Neural cell (in vitro differentiated cells): Measurements from ENCODE around the gene CASTOR1. TPM values are rescaled to one million over a fixed set of nuclear protein-coding genes. Genes with fewer than 3 reads are reported as not detected.

Source experiments
- H2AFZ ChIP-seq: fragments of 200-600, 300-800 bp; sonication (generic), shearing (Covaris generic); 2 replicates; pipeline ENCODE4 v1.6.0; 2014; ENCODE audit warnings: low read depth, mild to moderate bottlenecking, antibody characterized with exemption, low read length, moderate library complexity
- H3F3A ChIP-seq: fragments of 200-600 bp; shearing (Covaris generic); 2 replicates; pipeline ENCODE4 v1.6.1; 2016; ENCODE audit warnings: mild to moderate bottlenecking, moderate library complexity, mixed read lengths, antibody characterized with exemption, low read length; ENCODE audit not compliant: insufficient read depth, poor library complexity, severe bottlenecking
- H3K27ac ChIP-seq: fragments of 200-600, 300-800 bp; sonication (generic), shearing (Covaris generic); 2 replicates; pipeline ENCODE4 v1.5.1; 2014; ENCODE audit warnings: mild to moderate bottlenecking, low read length, moderate library complexity
- H3K27me3 ChIP-seq: fragments of 300-800, 200-600 bp; sonication (generic), shearing (Covaris generic); 2 replicates; pipeline ENCODE4 v1.6.0; 2014; ENCODE audit warnings: mild to moderate bottlenecking, low read depth, low read length, moderate library complexity; ENCODE audit not compliant: insufficient read depth
- H3K36me3 ChIP-seq: fragments of 300-800, 200-600 bp; sonication (generic), shearing (Covaris generic); 2 replicates; pipeline ENCODE4 v1.5.1; 2014; ENCODE audit warnings: mild to moderate bottlenecking, antibody characterized with exemption, low read length, moderate library complexity; ENCODE audit not compliant: insufficient read depth
- H3K4me2 ChIP-seq: fragments of 300-800, 200-600 bp; sonication (generic), shearing (Covaris generic); 2 replicates; pipeline ENCODE4 v1.6.0; 2014; ENCODE audit warnings: mild to moderate bottlenecking, low read length
- H3K4me3 ChIP-seq: fragments of 300-800, 200-600 bp; sonication (generic), shearing (Covaris generic); 2 replicates; pipeline ENCODE4 v1.5.1; 2014; ENCODE audit warnings: mild to moderate bottlenecking, low read length, moderate library complexity
- H3K79me2 ChIP-seq: fragments of 200-600 bp; shearing (Covaris generic); replicated peaks from 2 replicates; pipeline ENCODE4 v1.6.0; 2014; ENCODE audit warnings: mild to moderate bottlenecking, low read length, moderate library complexity; ENCODE audit not compliant: insufficient read depth
- H3K9ac ChIP-seq: fragments of 300-800, 200-600 bp; sonication (generic), shearing (Covaris generic); 2 replicates; pipeline ENCODE4 v1.6.1; 2016; ENCODE audit warnings: mild to moderate bottlenecking, low read length, mixed read lengths
- H3K9me2 ChIP-seq: fragments of 200-600 bp; shearing (Covaris generic); 2 replicates; pipeline ENCODE4 v1.6.1; 2016; ENCODE audit warnings: mild to moderate bottlenecking, low read length, mixed read lengths; ENCODE audit not compliant: insufficient read depth
- H3K9me3 ChIP-seq: fragments of 200-600, 300-800 bp; sonication (generic), shearing (Covaris generic); 2 replicates; pipeline ENCODE4 v1.6.1; 2016; ENCODE audit warnings: mild to moderate bottlenecking, mixed run types, low read length, moderate library complexity, mixed read lengths
- H4K20me1 ChIP-seq: fragments of 200-600 bp; shearing (Covaris generic); 2 replicates; pipeline ENCODE4 v1.6.1; 2016; ENCODE audit warnings: mild to moderate bottlenecking, mixed run types; ENCODE audit not compliant: insufficient read depth
- CTCF ChIP-seq: fragments of 450-650 bp; IDR thresholded peaks from 2 replicates; pipeline ENCODE4 v1.5.1; 2014; ENCODE audit warnings: antibody characterized with exemption, mild to moderate bottlenecking, moderate library complexity; ENCODE audit not compliant: poor library complexity, severe bottlenecking
- EP300 ChIP-seq: fragments of 450-650 bp; conservative IDR thresholded peaks from 2 replicates; pipeline ENCODE4 v1.6.1; 2014; ENCODE audit warnings: antibody characterized with exemption, mild to moderate bottlenecking, moderate library complexity; ENCODE audit not compliant: poor library complexity, severe bottlenecking
- EZH2 ChIP-seq: fragments of 200-600, 300-800 bp; shearing (Covaris generic), sonication (generic); IDR thresholded peaks from 2 replicates; pipeline ENCODE4 v1.6.1; 2014; ENCODE audit warnings: antibody characterized with exemption, low read length, borderline replicate concordance, mild to moderate bottlenecking; ENCODE audit not compliant: insufficient read depth, poor library complexity, severe bottlenecking
- MXI1 ChIP-seq: fragments of 450-650 bp; conservative IDR thresholded peaks from 2 replicates; pipeline ENCODE4 v1.6.1; 2014; ENCODE audit warnings: antibody characterized with exemption, mild to moderate bottlenecking; ENCODE audit not compliant: poor library complexity, severe bottlenecking
- POLR2AphosphoS5 ChIP-seq: IDR thresholded peaks from 2 replicates; pipeline ENCODE4 v1.6.1; 2012
- RAD21 ChIP-seq: fragments of 450-650 bp; conservative IDR thresholded peaks from 2 replicates; pipeline ENCODE4 v1.6.1; 2014; ENCODE audit warnings: antibody characterized with exemption, mild to moderate bottlenecking, moderate library complexity
- REST ChIP-seq: IDR thresholded peaks from 2 replicates; pipeline ENCODE4 v1.6.1; 2012; ENCODE audit warnings: borderline replicate concordance
- SMC3 ChIP-seq: fragments of 450-650 bp; conservative IDR thresholded peaks from 2 replicates; pipeline ENCODE4 v1.6.1; 2014; ENCODE audit warnings: antibody characterized with exemption, mild to moderate bottlenecking, moderate library complexity; ENCODE audit not compliant: poor library complexity
- TAF1 ChIP-seq: IDR thresholded peaks from 2 replicates; pipeline ENCODE4 v1.6.1; 2012; ENCODE audit warnings: low read depth
- polyA plus RNA-seq: library from polyadenylated mRNA; depleted of rRNA; stranded (reverse); fragments of >200 nt; gene quantifications from 2 replicates; pipeline ENCODE4 v1.2.3, GENCODE V29; 2014

Gene CASTOR1
- polyA plus RNA-seq, 1 donor from 2014 or later = 2.2 TPM

- no peak overlapping the region for H2AFZ ChIP-seq
- H3K27ac ChIP-seq = no peak overlapping the region
These were observed 23.4 kb downstream of the CASTOR1 start for GRCh38 chr22:30265823-30266444.

GRCh38 chr22:30265131-30265720, 24.1 kb downstream of the CASTOR1 start:
- no peak overlapping the region for H3K9ac ChIP-seq
- no peaks in the 10 kb centered on the region for H4K20me1 ChIP-seq
- H3K27me3 ChIP-seq = no peaks in the 10 kb centered on the region
- H3F3A ChIP-seq = no peaks in the 10 kb centered on the region
- H3K27ac ChIP-seq = no peak overlapping the region
- no peak overlapping the region for H2AFZ ChIP-seq
- H3K9me2 ChIP-seq = no peaks in the 10 kb centered on the region
- TF ChIP-seq TAF1 (no peak), EZH2 (no peak), POLR2AphosphoS5 (no peak), CTCF (no peak)
- no peaks in the 10 kb centered on the region for H3K9me3 ChIP-seq
- no peaks in the 10 kb centered on the region for H3K36me3 ChIP-seq
- no peak overlapping the region for H3K4me3 ChIP-seq
- H3K4me2 ChIP-seq = no peak overlapping the region
- H3K79me2 ChIP-seq = no peaks in the 10 kb centered on the region

More at GRCh38 chr22:30265823-30266444, 23.4 kb downstream of the CASTOR1 start:
- Histone ChIP-seq H3K79me2 (no peaks in the 10 kb centered on the region), H3K27me3 (no peaks in the 10 kb centered on the region), H3K4me3 (no peak overlapping the region), H3K9me3 (no peaks in the 10 kb centered on the region), H3K4me2 (no peak overlapping the region), H3K36me3 (no peaks in the 10 kb centered on the region), H3F3A (no peaks in the 10 kb centered on the region), H4K20me1 (no peaks in the 10 kb centered on the region), H3K9ac (no peak overlapping the region), H3K9me2 (no peaks in the 10 kb centered on the region)
- TF ChIP-seq EP300 = no peak
- TF ChIP-seq EZH2 = no peak
- TF ChIP-seq POLR2AphosphoS5 = no peak
- no peak for TF ChIP-seq CTCF
- TF ChIP-seq TAF1 = no peak
- TF ChIP-seq MXI1 = no peak
- no peak for TF ChIP-seq REST
- no peak for TF ChIP-seq RAD21
- TF ChIP-seq SMC3 = no peak
